ENCODE results near the gene PHF21A. TPM values are rescaled to one million over a fixed set of nuclear protein-coding genes. Genes with fewer than 3 reads are reported as not detected.
"Not testable (repeated sequence)": the region's sequence is repeated elsewhere in the genome, so short reads cannot be mapped to it uniquely, and the experiment has no call there.

The PHF21A gene
- total and polyA plus RNA-seq, 2 donors (not counting 3 experiments of a cell fraction or from before 2014, with no cell fraction given) = 14.1 to 30.5 TPM

GRCh38 chr11:46117842-46118241, 3.4 kb downstream of the PHF21A start:
- H3K4me1 ChIP-seq (ENCODE audit: control insufficient read depth, extremely low read depth, insufficient read depth, low read length) = peaks cover 9% of the 10 kb centered on the region
- H3K9ac ChIP-seq (replicated peaks; ENCODE audit: extremely low read depth, insufficient read depth, low read length) = no peak overlapping the region
- dilution Hi-C loops (cut with MboI; ENCODE audit: extremely low pct_ligation_motif_present, low sequenced_read_pairs) (no loop called here), intact Hi-C loops (cut with micrococcal nuclease) (no loop called here)
- ChIA-PET CTCF (interaction anchor here (1.0 to 2.2 kb wide), 6 partner anchors 13 to 153 kb away, joined by 3 to 9 read pairs (median 4); no protein-coding TSS in a partner anchor), POLR2A (no interaction called here)
- TF ChIP-seq POLR2A (IDR thresholded peaks at IDR 0.05; ENCODE audit: low read depth, low read length) = no peak
- TF ChIP-seq, protein P1, sequence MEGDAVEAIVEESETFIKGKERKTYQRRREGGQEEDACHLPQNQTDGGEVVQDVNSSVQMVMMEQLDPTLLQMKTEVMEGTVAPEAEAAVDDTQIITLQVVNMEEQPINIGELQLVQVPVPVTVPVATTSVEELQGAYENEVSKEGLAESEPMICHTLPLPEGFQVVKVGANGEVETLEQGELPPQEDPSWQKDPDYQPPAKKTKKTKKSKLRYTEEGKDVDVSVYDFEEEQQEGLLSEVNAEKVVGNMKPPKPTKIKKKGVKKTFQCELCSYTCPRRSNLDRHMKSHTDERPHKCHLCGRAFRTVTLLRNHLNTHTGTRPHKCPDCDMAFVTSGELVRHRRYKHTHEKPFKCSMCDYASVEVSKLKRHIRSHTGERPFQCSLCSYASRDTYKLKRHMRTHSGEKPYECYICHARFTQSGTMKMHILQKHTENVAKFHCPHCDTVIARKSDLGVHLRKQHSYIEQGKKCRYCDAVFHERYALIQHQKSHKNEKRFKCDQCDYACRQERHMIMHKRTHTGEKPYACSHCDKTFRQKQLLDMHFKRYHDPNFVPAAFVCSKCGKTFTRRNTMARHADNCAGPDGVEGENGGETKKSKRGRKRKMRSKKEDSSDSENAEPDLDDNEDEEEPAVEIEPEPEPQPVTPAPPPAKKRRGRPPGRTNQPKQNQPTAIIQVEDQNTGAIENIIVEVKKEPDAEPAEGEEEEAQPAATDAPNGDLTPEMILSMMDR (IDR thresholded peaks at IDR 0.05; ENCODE audit: extremely low read depth in 1 of 2, insufficient read depth in 1 of 2, low read depth in 1 of 2, low read length in 2 of 2) = peak in 1 of 2 donors; percentile 12
- TF ChIP-seq EZH2 (IDR thresholded peaks at IDR 0.05; ENCODE audit: borderline replicate concordance, low read depth, low read length, severe bottlenecking) = no peak
- H2AFZ ChIP-seq (ENCODE audit: low read depth, low read length) = no peak overlapping the region
- peaks cover 16% of the 10 kb centered on the region for H3K79me2 ChIP-seq (ENCODE audit: control insufficient read depth, insufficient read depth, low read length)
- H3K4me3 ChIP-seq (replicated peaks in 1 of 3; ENCODE audit: insufficient read depth in 1 of 3, low read depth in 1 of 3, low read length in 3 of 3) = no peak overlapping the region
- DNase-seq (ENCODE audit: low read depth, low spot score) (no peak), FAIRE-seq (no peak)
- H4K20me1 ChIP-seq (replicated peaks; ENCODE audit: control insufficient read depth, extremely low read depth, insufficient read depth, low read length) = peaks cover 11% of the 10 kb centered on the region
- no peaks in the 10 kb centered on the region for H3K9me3 ChIP-seq (replicated peaks; ENCODE audit: control insufficient read depth, insufficient read depth, low read length)
- H3K27me3 ChIP-seq (ENCODE audit: control insufficient read depth in 2 of 2, insufficient read depth in 2 of 2, low read length in 2 of 2) = no peaks in the 10 kb centered on the region
- H3K27ac ChIP-seq (ENCODE audit: insufficient read depth, low read depth, low read length) = no peak overlapping the region
- H3K4me2 ChIP-seq (ENCODE audit: insufficient read depth, low read length) = no peak overlapping the region
- no peaks in the 10 kb centered on the region for H3K36me3 ChIP-seq (ENCODE audit: control insufficient read depth in 2 of 2, extremely low read depth in 1 of 2, insufficient read depth in 2 of 2, low read length in 2 of 2)
- no TSS peak for BruUV-seq (replicated peaks)
- H3K9me1 ChIP-seq (replicated peaks; ENCODE audit: control insufficient read depth, extremely low read depth, insufficient read depth, low read length) = no peaks in the 10 kb centered on the region

- FAIRE-seq; H3K4me2 ChIP-seq (ENCODE audit: insufficient read depth, low read length); H3K36me3 ChIP-seq (ENCODE audit: control insufficient read depth in 2 of 2, extremely low read depth in 1 of 2, insufficient read depth in 2 of 2, low read length in 2 of 2); H3K9me1 ChIP-seq (replicated peaks; ENCODE audit: control insufficient read depth, extremely low read depth, insufficient read depth, low read length); H3K27ac ChIP-seq (ENCODE audit: insufficient read depth, low read depth, low read length); H3K4me3 ChIP-seq (replicated peaks in 1 of 3; ENCODE audit: insufficient read depth in 1 of 3, low read depth in 1 of 3, low read length in 3 of 3); DNase-seq (ENCODE audit: low read depth, low spot score); H3K27me3 ChIP-seq (ENCODE audit: control insufficient read depth in 2 of 2, insufficient read depth in 2 of 2, low read length in 2 of 2); dilution Hi-C loops (cut with MboI; ENCODE audit: extremely low pct_ligation_motif_present, low sequenced_read_pairs); H3K9ac ChIP-seq (replicated peaks; ENCODE audit: extremely low read depth, insufficient read depth, low read length); H3K9me3 ChIP-seq (replicated peaks; ENCODE audit: control insufficient read depth, insufficient read depth, low read length); intact Hi-C loops (cut with micrococcal nuclease); H2AFZ ChIP-seq (ENCODE audit: low read depth, low read length); BruUV-seq (replicated peaks); POLR2A ChIA-PET; H3K4me1 ChIP-seq (ENCODE audit: control insufficient read depth, extremely low read depth, insufficient read depth, low read length): not testable (repeated sequence)
- CTCF ChIA-PET = interaction anchor here (0.7 to 1.3 kb wide), 4 partner anchors 12 to 151 kb away, joined by 3 to 4 read pairs (median 4); no protein-coding TSS in a partner anchor
- Histone ChIP-seq H3K79me2 (ENCODE audit: control insufficient read depth, insufficient read depth, low read length) (peaks cover 20% of the 10 kb centered on the region), H4K20me1 (replicated peaks; ENCODE audit: control insufficient read depth, extremely low read depth, insufficient read depth, low read length) (peaks cover 16% of the 10 kb centered on the region)
These were observed 4.6 kb downstream of the PHF21A start for GRCh38 chr11:46116712-46117037.

All from endothelial cell of umbilical vein (primary cell).